MM.1S (cell line): ENCODE results near the gene MYZAP.

Experiments
- DNase-seq: peaks from one replicate; pipeline ENCODE4 v3.0.0-alpha.2; 2015
- H2AFZ ChIP-seq: fragments of 300-600 bp; sonication (generic); 2 replicates; pipeline ENCODE4 v1.6.0; 2016; ENCODE audit warnings: antibody characterized with exemption, low read length
- H3F3A ChIP-seq: fragments of 300-600 bp; sonication (generic); 2 replicates; pipeline ENCODE4 v1.6.1; 2016; ENCODE audit warnings: mild to moderate bottlenecking, antibody characterized with exemption, low read length, moderate library complexity, mixed read lengths; ENCODE audit not compliant: insufficient read depth
- H3K27ac ChIP-seq: fragments of 300-600 bp; sonication (generic); 2 replicates; pipeline ENCODE4 v1.5.1; 2016; ENCODE audit warnings: mild to moderate bottlenecking, low read length
- H3K27me3 ChIP-seq: fragments of 300-600 bp; sonication (generic); replicated peaks from 2 replicates; pipeline ENCODE4 v1.6.0; 2016; ENCODE audit warnings: low read length; ENCODE audit not compliant: insufficient read depth
- H3K36me3 ChIP-seq: fragments of 300-600 bp; sonication (generic); replicated peaks from 2 replicates; pipeline ENCODE4 v1.6.1; 2016; ENCODE audit warnings: mild to moderate bottlenecking, low read length, mixed read lengths; ENCODE audit not compliant: insufficient read depth
- H3K4me1 ChIP-seq: fragments of 300-600 bp; sonication (generic); 2 replicates; pipeline ENCODE4 v1.6.1; 2016; ENCODE audit warnings: low read length, mixed read lengths
- H3K4me2 ChIP-seq: fragments of 300-600 bp; sonication (generic); 2 replicates; pipeline ENCODE4 v1.6.0; 2016; ENCODE audit warnings: low read depth, low read length
- H3K4me3 ChIP-seq: fragments of 300-600 bp; sonication (generic); 2 replicates; pipeline ENCODE4 v1.5.1; 2016; ENCODE audit warnings: low read length, mixed read lengths
- H3K79me2 ChIP-seq: fragments of 300-600 bp; sonication (generic); 2 replicates; pipeline ENCODE4 v1.6.1; 2016; ENCODE audit warnings: mixed run types, low read length, mixed read lengths
- H3K9ac ChIP-seq: fragments of 300-600 bp; sonication (generic); 2 replicates; pipeline ENCODE4 v1.6.1; 2016; ENCODE audit warnings: low read length, mixed read lengths
- H3K9me2 ChIP-seq: fragments of 300-600 bp; sonication (generic); replicated peaks from 2 replicates; pipeline ENCODE4 v1.6.1; 2016; ENCODE audit warnings: mild to moderate bottlenecking, low read length, mixed read lengths; ENCODE audit not compliant: insufficient read depth
- H3K9me3 ChIP-seq: fragments of 300-600 bp; sonication (generic); replicated peaks from 2 replicates; pipeline ENCODE4 v1.6.1; 2016; ENCODE audit warnings: mild to moderate bottlenecking, low read length, mixed read lengths; ENCODE audit not compliant: insufficient read depth
- H4K20me1 ChIP-seq: fragments of 300-600 bp; sonication (generic); 2 replicates; pipeline ENCODE4 v1.6.1; 2016; ENCODE audit warnings: mild to moderate bottlenecking, low read length, moderate library complexity, mixed read lengths; ENCODE audit not compliant: insufficient read depth
- CTCF ChIP-seq: fragments of 300-600 bp; sonication (generic); IDR thresholded peaks from 2 replicates; pipeline ENCODE4 v1.5.1; 2016; ENCODE audit warnings: antibody characterized with exemption, low read length, mixed read lengths
- EZH2 ChIP-seq: fragments of 300-600 bp; sonication (generic); optimal IDR thresholded peaks from 2 replicates; pipeline ENCODE3; 2017; ENCODE audit warnings: low read depth, mild to moderate bottlenecking, antibody characterized with exemption, low read length, mixed read lengths
- EZH2phosphoT487 ChIP-seq: fragments of 300-600 bp; sonication (generic); IDR thresholded peaks from 2 replicates; pipeline ENCODE4 v1.6.1; 2018; ENCODE audit warnings: antibody characterized with exemption, low read length

Gene MYZAP

GRCh38 chr15:57647071-57647790 lies 55.5 kb downstream of the MYZAP start:
- H2AFZ ChIP-seq = no peak overlapping the region
- no peaks in the 10 kb centered on the region for H3K9me2 ChIP-seq
- DNase-seq = no peak
- H3K79me2 ChIP-seq = no peaks in the 10 kb centered on the region
- H3K9ac ChIP-seq = no peak overlapping the region
- H3K36me3 ChIP-seq = no peaks in the 10 kb centered on the region
- TF ChIP-seq EZH2phosphoT487 = no peak
- H3K27me3 ChIP-seq = no peaks in the 10 kb centered on the region
- H3K27ac ChIP-seq = no peak overlapping the region
- H3F3A ChIP-seq = no peaks in the 10 kb centered on the region
- H3K4me3 ChIP-seq = no peak overlapping the region
- no peaks in the 10 kb centered on the region for H4K20me1 ChIP-seq
- no peaks in the 10 kb centered on the region for H3K4me1 ChIP-seq
- H3K9me3 ChIP-seq = no peaks in the 10 kb centered on the region
- no peak overlapping the region for H3K4me2 ChIP-seq

- no peaks in the 10 kb centered on the region for H3K79me2 ChIP-seq
- H3K4me3 ChIP-seq = no peak overlapping the region
- no peak overlapping the region for H3K9ac ChIP-seq
- TF ChIP-seq EZH2phosphoT487 (no peak), CTCF (no peak), EZH2 (no peak)
- no peaks in the 10 kb centered on the region for H3K27me3 ChIP-seq
- H3K9me2 ChIP-seq = no peaks in the 10 kb centered on the region
- DNase-seq = no peak
- H3K27ac ChIP-seq = no peak overlapping the region
- no peaks in the 10 kb centered on the region for H3F3A ChIP-seq
- no peaks in the 10 kb centered on the region for H4K20me1 ChIP-seq
- no peaks in the 10 kb centered on the region for H3K36me3 ChIP-seq
- no peaks in the 10 kb centered on the region for H3K4me1 ChIP-seq
- H2AFZ ChIP-seq = no peak overlapping the region
- H3K9me3 ChIP-seq = no peaks in the 10 kb centered on the region
- H3K4me2 ChIP-seq = no peak overlapping the region
Observed at GRCh38 chr15:57647791-57648130, 56.1 kb downstream of the MYZAP start.

- Histone ChIP-seq H3K4me1 (no peaks in the 10 kb centered on the region), H3K9ac (no peak overlapping the region), H3K4me2 (no peak overlapping the region), H3K9me3 (no peaks in the 10 kb centered on the region), H4K20me1 (no peaks in the 10 kb centered on the region), H2AFZ (no peak overlapping the region), H3K79me2 (no peaks in the 10 kb centered on the region), H3K27ac (no peak overlapping the region), H3F3A (no peaks in the 10 kb centered on the region), H3K36me3 (no peaks in the 10 kb centered on the region), H3K27me3 (no peaks in the 10 kb centered on the region), H3K9me2 (no peaks in the 10 kb centered on the region), H3K4me3 (no peak overlapping the region)
- no peak for DNase-seq
- TF ChIP-seq EZH2phosphoT487 (no peak), CTCF (no peak), EZH2 (no peak)
Observed at GRCh38 chr15:57649138-57649537, 57.4 kb downstream of the MYZAP start.

GRCh38 chr15:57651445-57651844 lies 59.7 kb downstream of the MYZAP start:
- H3F3A ChIP-seq = no peaks in the 10 kb centered on the region
- no peak for DNase-seq
- TF ChIP-seq CTCF = no peak
- TF ChIP-seq EZH2phosphoT487 = no peak
- TF ChIP-seq EZH2 = no peak
- no peak overlapping the region for H3K9ac ChIP-seq
- no peaks in the 10 kb centered on the region for H4K20me1 ChIP-seq
- no peaks in the 10 kb centered on the region for H3K9me2 ChIP-seq
- H3K36me3 ChIP-seq = no peaks in the 10 kb centered on the region
- H3K9me3 ChIP-seq = no peaks in the 10 kb centered on the region
- no peak overlapping the region for H3K4me2 ChIP-seq
- no peaks in the 10 kb centered on the region for H3K4me1 ChIP-seq
- no peaks in the 10 kb centered on the region for H3K79me2 ChIP-seq
- H3K27ac ChIP-seq = no peak overlapping the region
- no peak overlapping the region for H2AFZ ChIP-seq
- no peak overlapping the region for H3K4me3 ChIP-seq
- H3K27me3 ChIP-seq = no peaks in the 10 kb centered on the region
